ENCODE results near the gene FBN1. TPM values are rescaled to one million over a fixed set of nuclear protein-coding genes. Genes with fewer than 3 reads are reported as not detected.

The FBN1 gene
- polyA plus RNA-seq, 1 experiment: 565 TPM

- POLR2A ChIA-PET: interaction anchor here (0.6 kb wide), 1 partner anchor 243 kb away, joined by 3 read pairs; no protein-coding TSS in a partner anchor
- no peak for DNase-seq (ENCODE audit: low read depth)
Measured at GRCh38 chr15:48433226-48433886, 212.2 kb downstream of the FBN1 start.

GRCh38 chr15:48432688-48433087, 212.8 kb downstream of the FBN1 start:
- H3K36me3 ChIP-seq (ENCODE audit: control insufficient read depth, insufficient read depth, low read length): peaks cover 16% of the 10 kb centered on the region
- no peak overlapping the region for H3K4me3 ChIP-seq (ENCODE audit: low read depth, low read length)
- POLR2A ChIA-PET: no interaction called here
- CTCF ChIA-PET: no interaction called here
- no peaks in the 10 kb centered on the region for H3K27me3 ChIP-seq (ENCODE audit: control insufficient read depth, insufficient read depth, low read length)
- no peak for TF ChIP-seq CTCF (IDR thresholded peaks at IDR 0.05; ENCODE audit: insufficient read depth, low read depth, low read length)
- no peak for DNase-seq (ENCODE audit: low read depth)

More at GRCh38 chr15:48433226-48433886, 212.2 kb downstream of the FBN1 start:
- CTCF ChIA-PET: no interaction called here
- no peak overlapping the region for H3K4me3 ChIP-seq (ENCODE audit: low read depth, low read length)
- no peak for TF ChIP-seq CTCF (IDR thresholded peaks at IDR 0.05; ENCODE audit: insufficient read depth, low read depth, low read length)
- peaks cover 17% of the 10 kb centered on the region for H3K36me3 ChIP-seq (ENCODE audit: control insufficient read depth, insufficient read depth, low read length)
- no peaks in the 10 kb centered on the region for H3K27me3 ChIP-seq (ENCODE audit: control insufficient read depth, insufficient read depth, low read length)

DNA sequence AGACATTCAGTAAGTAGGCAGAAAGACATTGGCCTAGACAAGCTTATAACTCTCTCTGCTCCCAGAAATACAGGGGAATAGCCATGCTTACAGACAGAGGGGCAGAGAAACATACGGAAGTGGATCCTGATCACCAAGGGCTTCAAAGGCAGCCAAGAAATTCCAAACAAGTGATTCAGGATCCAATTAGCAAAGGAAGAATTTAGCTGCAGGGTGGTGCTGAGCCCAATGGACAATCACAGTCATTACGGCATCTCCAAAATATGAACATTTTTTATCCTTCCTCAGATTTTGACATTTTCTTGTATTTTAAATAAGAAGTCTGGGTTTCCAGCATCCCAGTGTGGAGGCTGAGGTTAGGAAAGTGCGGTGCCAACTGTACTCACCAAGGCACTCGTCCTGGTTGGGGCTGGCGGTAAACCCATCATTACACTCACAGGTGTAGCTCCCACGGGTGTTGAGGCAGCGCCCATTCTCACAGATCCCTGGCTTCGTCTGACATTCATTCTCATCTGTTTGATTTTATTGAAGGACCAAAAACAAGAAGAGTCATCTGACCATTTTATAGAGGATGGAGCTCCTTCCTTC, 217.5 kb downstream of the FBN1 start:
- peak; percentile 89 for DNase-seq (ENCODE audit: low read depth)
- Histone ChIP-seq H3K4me3 (ENCODE audit: low read depth, low read length) (no peak overlapping the region), H3K27me3 (ENCODE audit: control insufficient read depth, insufficient read depth, low read length) (no peaks in the 10 kb centered on the region), H3K36me3 (ENCODE audit: control insufficient read depth, insufficient read depth, low read length) (peaks cover 24% of the 10 kb centered on the region)
- no peak for TF ChIP-seq CTCF (IDR thresholded peaks at IDR 0.05; ENCODE audit: insufficient read depth, low read depth, low read length)
- POLR2A ChIA-PET: no interaction called here
- CTCF ChIA-PET: interaction anchor here (0.8 to 1.3 kb wide), 2 partner anchors 22 to 69 kb away, joined by 3 to 5 read pairs; no protein-coding TSS in a partner anchor

DNA sequence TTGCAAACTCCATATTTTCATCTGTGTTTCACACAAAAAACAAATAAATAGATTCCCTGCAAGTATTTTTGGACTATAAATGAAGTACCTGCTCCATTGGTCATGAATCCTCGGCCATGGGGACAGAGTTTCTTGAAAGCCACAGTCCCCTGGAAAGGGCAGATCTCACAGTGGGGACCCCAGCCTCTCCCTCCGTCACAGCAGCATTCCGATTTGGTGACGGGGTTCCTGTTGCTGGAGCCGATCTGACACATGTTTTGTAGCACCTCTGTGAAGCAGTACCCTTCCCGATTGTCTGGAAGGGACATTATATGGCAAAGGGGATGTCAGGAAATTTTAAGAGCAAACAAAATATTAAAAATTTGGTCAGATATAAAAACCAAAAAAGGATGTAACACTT, 218.0 kb downstream of the FBN1 start:
- Histone ChIP-seq H3K36me3 (ENCODE audit: control insufficient read depth, insufficient read depth, low read length) (peaks cover 21% of the 10 kb centered on the region), H3K4me3 (ENCODE audit: low read depth, low read length) (no peak overlapping the region), H3K27me3 (ENCODE audit: control insufficient read depth, insufficient read depth, low read length) (no peaks in the 10 kb centered on the region)
- CTCF ChIA-PET: interaction anchor here (0.8 to 1.3 kb wide), 3 partner anchors 21 to 177 kb away, joined by 3 to 5 read pairs (median 4); no protein-coding TSS in a partner anchor
- TF ChIP-seq CTCF (IDR thresholded peaks at IDR 0.05; ENCODE audit: insufficient read depth, low read depth, low read length): no peak
- DNase-seq (ENCODE audit: low read depth): no peak
- POLR2A ChIA-PET: no interaction called here

- peaks cover 21% of the 10 kb centered on the region for H3K36me3 ChIP-seq (ENCODE audit: control insufficient read depth, insufficient read depth, low read length)
- H3K4me3 ChIP-seq (ENCODE audit: low read depth, low read length): no peak overlapping the region
- no peaks in the 10 kb centered on the region for H3K27me3 ChIP-seq (ENCODE audit: control insufficient read depth, insufficient read depth, low read length)
- TF ChIP-seq CTCF (IDR thresholded peaks at IDR 0.05; ENCODE audit: insufficient read depth, low read depth, low read length): no peak
- no peak for DNase-seq (ENCODE audit: low read depth)
- ChIA-PET CTCF (interaction anchor here (1.0 kb wide), 1 partner anchor 178 kb away, joined by 4 read pairs; no protein-coding TSS in a partner anchor), POLR2A (no interaction called here)
Measured at GRCh38 chr15:48426941-48427340, 218.6 kb downstream of the FBN1 start.
